Fibroblast of peridontal ligament (primary cell): ENCODE results near the gene CBR4.
"Not testable (repeated sequence)": the region's sequence is repeated elsewhere in the genome, so short reads cannot be mapped to it uniquely, and the experiment has no call there.

Experiments
- DNase-seq: peaks from one replicate; pipeline ENCODE4 v3.0.0-alpha.2; 2010; ENCODE audit errors: extremely low read depth

The CBR4 gene

GRCh38 chr4:168993714-168994510 lies 16.1 kb downstream of the CBR4 start:
- peak; percentile 80 for DNase-seq

- DNase-seq, result peak; percentile 42
Observed at GRCh38 chr4:168992952-168993482, 17.0 kb downstream of the CBR4 start.

DNA sequence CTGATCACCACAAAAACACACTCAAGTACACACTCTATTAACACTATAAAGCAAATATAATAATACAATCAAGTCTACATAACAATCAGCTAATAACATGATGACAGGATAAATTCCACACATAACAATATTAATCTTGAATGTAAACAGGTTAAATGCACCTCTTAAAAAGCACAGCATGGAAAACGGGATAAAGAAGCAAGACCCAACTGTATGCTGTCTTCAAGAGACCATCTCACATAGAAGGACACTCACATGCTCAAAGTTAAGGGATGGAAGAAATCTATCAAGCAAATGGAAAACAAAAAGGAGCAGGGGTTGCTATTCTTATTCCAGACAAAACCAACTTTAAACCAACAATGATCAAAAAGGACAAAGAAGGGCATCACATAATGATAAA lies 28.1 kb downstream of the CBR4 start:
- no peak for DNase-seq

DNA sequence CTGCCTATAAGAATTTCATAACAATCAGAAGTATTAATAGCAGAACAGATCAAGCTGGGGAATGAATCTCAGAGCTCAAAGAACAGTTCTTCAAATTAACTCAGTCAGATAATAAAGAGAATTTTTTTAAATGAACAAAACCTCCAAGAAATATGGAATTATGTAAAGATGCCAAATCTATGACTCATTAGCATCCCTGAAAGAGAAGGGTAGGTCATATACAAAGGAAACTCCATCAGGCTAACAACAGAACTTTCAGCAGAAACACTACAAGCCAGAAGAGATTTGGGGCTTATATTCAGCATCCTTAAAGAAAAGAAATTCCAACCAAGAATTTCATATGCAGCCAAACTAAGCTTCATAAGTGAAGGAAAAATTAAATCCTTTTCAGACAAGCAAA lies 28.6 kb downstream of the CBR4 start:
- DNase-seq, result peak; percentile 37

GRCh38 chr4:168979338-168979737 lies 30.7 kb downstream of the CBR4 start:
- no peak for DNase-seq

DNA sequence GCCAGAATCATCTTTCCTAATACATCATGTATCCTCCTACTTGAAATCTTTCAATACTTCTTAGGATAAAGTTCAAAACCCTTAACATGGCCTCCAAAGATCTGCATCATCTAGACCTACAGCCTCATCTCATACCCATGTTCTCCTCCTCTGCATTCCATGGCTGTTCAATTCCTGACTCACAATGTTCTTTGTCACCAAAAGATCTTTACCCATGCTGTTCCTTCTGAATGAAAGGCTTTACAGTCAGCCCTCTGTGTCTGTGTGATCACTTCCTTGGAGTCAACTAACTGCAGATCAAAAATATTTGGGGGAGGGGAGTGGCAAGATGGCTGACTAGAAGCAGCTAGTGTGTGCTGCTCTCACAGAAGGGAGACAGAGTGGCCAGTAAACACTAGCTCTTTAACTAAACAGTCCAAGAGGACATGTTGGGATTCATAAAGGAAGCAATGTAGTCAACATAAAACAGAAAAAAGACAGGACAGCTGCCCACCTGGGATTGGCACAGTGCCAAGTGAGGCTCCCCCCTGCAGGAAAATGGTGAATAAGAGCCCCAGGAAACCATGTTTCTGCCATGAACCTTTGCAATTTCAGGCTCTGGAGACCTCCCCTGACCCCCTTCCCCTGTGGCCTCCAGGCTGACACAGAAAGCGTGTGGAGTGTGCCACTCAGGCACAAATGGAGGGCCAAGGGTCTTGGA lies 31.9 kb downstream of the CBR4 start:
- peak; percentile 7 for DNase-seq

DNA sequence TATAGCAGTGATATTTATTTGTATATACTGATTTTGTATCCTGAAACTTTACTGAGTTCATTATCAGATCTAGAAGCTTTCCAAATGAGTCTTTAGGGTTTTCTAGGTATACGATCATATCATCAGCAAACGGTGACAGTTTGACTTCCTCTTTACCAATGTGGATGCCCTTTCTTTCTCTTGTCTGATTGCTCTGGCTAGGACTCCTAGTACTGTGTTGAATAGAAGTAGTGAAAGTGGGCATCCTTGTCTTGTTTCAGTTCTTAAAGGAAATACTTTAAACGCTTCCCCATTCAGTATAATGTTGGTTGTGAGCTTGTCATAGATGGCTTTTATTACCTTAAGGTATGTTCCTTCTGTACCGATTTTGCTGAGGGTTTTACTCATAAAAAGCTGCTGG lies 37.5 kb downstream of the CBR4 start:
- DNase-seq, result no peak

DNA sequence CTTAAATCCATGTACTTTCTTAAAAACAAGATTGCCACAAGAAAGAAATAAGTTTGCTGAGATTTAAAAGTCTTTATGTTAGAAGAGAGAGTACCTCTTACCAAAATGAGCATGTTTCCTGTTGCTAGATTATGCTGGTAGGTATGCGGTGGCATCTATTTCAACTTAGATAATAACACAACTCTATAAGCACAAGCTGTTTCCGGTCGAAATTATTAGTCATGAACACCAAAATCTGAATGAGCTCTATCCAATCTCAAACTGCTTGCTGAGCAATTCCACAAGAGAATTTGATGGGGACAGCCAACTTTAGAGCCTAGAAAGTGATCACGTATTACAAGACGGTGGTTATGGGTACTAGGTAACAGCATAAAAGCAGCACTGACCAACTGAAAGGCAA lies 49.3 kb downstream of the CBR4 start:
- no peak for DNase-seq

DNA sequence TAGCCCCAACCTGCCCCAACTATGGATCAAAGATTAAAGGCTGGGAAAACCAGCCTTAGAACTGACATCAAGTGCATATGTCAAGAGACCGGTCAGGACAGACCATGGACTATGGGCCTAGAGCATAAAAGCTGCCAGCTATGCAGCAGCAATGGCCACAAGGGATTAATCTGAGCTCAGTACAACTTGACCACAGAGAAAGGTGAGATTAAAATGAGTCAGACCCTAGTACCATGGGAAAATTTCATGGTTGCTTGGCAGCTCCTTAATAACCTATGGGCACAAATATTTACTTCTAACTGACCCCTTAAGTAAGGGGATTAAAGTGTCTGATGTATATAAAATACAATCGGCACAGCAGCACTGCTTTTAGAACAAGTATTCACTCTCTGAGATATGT lies 54.4 kb downstream of the CBR4 start:
- DNase-seq, result no peak

GRCh38 chr4:168952821-168953246 lies 57.2 kb downstream of the CBR4 start:
- DNase-seq, result not testable (repeated sequence)

- DNase-seq, result no peak
Observed at GRCh38 chr4:168945291-168945690, 64.8 kb downstream of the CBR4 start.

DNA sequence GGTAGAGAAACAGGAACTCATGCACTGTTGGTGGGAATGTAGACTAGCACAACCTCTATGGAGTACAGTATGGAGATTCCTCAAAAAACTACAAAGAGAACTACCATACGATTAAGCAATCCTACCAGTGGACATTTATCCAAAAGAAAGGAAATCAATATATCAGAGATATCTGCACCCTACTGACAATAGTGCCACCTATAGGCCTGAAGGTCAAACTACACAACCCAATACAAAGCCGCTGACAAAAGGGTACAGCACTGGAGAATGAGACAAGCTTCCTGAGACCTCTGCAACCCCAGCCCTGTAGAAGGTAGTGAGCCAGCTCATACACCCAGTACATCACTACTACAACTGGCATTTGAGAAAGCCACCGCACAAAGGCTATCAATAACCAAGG lies 67.1 kb downstream of the CBR4 start:
- no peak for DNase-seq
